GM12878 (cell line): ENCODE measurements around the gene HOXC9. TPM values are rescaled to one million over a fixed set of nuclear protein-coding genes. Genes with fewer than 3 reads are reported as not detected.
A peak's percentile ranks its signal among the peaks of the same experiment; 100 is the strongest.

Experiments
- ATAC-seq: fragments of 200-7000 bp; cut with Tn5 transposase; 3 replicates; pipeline ENCODE4 v1.9.1; 2020; ENCODE audit warnings: mild to moderate bottlenecking, moderate library complexity
- BruUV-seq: library from RNA; stranded (reverse); fragments of 400-500 nt; replicated peaks from 2 replicates; lab custom pipeline; 2021; lab: Mats Ljungman, UMichigan
- CTCF ChIA-PET: fragments of 300-600 bp; sonication (Branson Sonifier 250); formaldehyde crosslinking; extraction: SDS; loops from one replicate; lab custom pipeline; 2021; ENCODE audit warnings: inconsistent platforms; lab: Yijun Ruan, JAX
- POLR2A ChIA-PET: fragments of 350-600 bp; formaldehyde crosslinking; extraction: SDS; loops from one replicate; lab custom pipeline; 2021; ENCODE audit warnings: inconsistent platforms; lab: Charles Lee
- RAD21 ChIA-PET: fragments of 300-600 bp; sonication (Branson Sonifier 250); formaldehyde crosslinking; loops from one replicate; lab custom pipeline; 2023; ENCODE audit warnings: antibody characterized with exemption; ENCODE audit not compliant: unreplicated experiment; lab: Charles Lee
- SMC1A ChIA-PET: fragments of 300-600 bp; sonication (Branson Sonifier 250); formaldehyde crosslinking; loops from one replicate; lab custom pipeline; 2023; ENCODE audit not compliant: unreplicated experiment, uncharacterized antibody; lab: Charles Lee
- DNase-seq: peaks from one replicate; pipeline ENCODE4 v3.0.0-alpha.2; 2011; ENCODE audit warnings: low read depth, low spot score
- FAIRE-seq: peaks from 3 replicates; lab custom pipeline; 2011; peaks lifted over from hg19 to GRCh38; lab: Jason Lieb, UNC
- H2AFZ ChIP-seq: 2 replicates; pipeline ENCODE4 v1.6.0; 2011; ENCODE audit warnings: low read depth, low read length, control low read depth; ENCODE audit not compliant: control insufficient read depth
- H3K27ac ChIP-seq: 2 replicates; pipeline ENCODE4 v1.5.1; 2011; ENCODE audit warnings: control low read depth; ENCODE audit not compliant: control insufficient read depth, insufficient read depth
- H3K27me3 ChIP-seq, 2 experiments: replicated peaks in 1 of 2; 2 replicates each; pipeline versions ENCODE4 v1.6.0 to v1.6.1; 2011; ENCODE audit warnings: low read length in 1 of 2; ENCODE audit not compliant: control insufficient read depth in 2 of 2, insufficient read depth in 2 of 2
- H3K36me3 ChIP-seq, 2 experiments: 2 replicates each; pipeline ENCODE4 v1.5.1; 2011; ENCODE audit warnings: low read length in 1 of 2; ENCODE audit not compliant: control insufficient read depth in 2 of 2, insufficient read depth in 2 of 2
- H3K4me1 ChIP-seq: 2 replicates; pipeline ENCODE4 v1.6.1; 2011; ENCODE audit warnings: mild to moderate bottlenecking, low read length, moderate library complexity, mixed read lengths; ENCODE audit not compliant: control insufficient read depth, insufficient read depth
- H3K4me2 ChIP-seq: 2 replicates; pipeline ENCODE4 v1.6.0; 2011; ENCODE audit warnings: control low read depth; ENCODE audit not compliant: control insufficient read depth, insufficient read depth
- H3K4me3 ChIP-seq: fragments of 200-600 bp; sonication (generic); 2 replicates; pipeline ENCODE4 v1.5.1; 2016
- H3K79me2 ChIP-seq: 2 replicates; pipeline ENCODE4 v1.6.0; 2011; ENCODE audit warnings: low read length; ENCODE audit not compliant: control insufficient read depth, insufficient read depth
- H3K9ac ChIP-seq: 2 replicates; pipeline ENCODE4 v1.8.0; 2011; ENCODE audit warnings: low read length, control low read depth, mixed read lengths; ENCODE audit not compliant: control insufficient read depth, insufficient read depth
- H3K9me3 ChIP-seq: replicated peaks from 3 replicates; pipeline ENCODE4 v1.5.1; 2011; ENCODE audit warnings: mild to moderate bottlenecking, low read length; ENCODE audit not compliant: control insufficient read depth, insufficient read depth
- H4K20me1 ChIP-seq: 2 replicates; pipeline ENCODE4 v1.6.0; 2011; ENCODE audit not compliant: control insufficient read depth, insufficient read depth
- FOS ChIP-seq: IDR thresholded peaks from 3 replicates; pipeline ENCODE4 v1.6.1; 2011; ENCODE audit warnings: borderline replicate concordance; ENCODE audit not compliant: insufficient read length; ENCODE audit errors: extremely low read depth
- RCOR1 ChIP-seq: conservative IDR thresholded peaks from 2 replicates; pipeline ENCODE4 v1.6.1; 2012; ENCODE audit warnings: low read depth, low read length, improper control_type of control experiment
- STAT3 ChIP-seq: IDR thresholded peaks from 2 replicates; pipeline ENCODE4 v1.6.1; 2011; ENCODE audit warnings: low read depth, low read length, improper control_type of control experiment
- SUZ12 ChIP-seq: fragments of 200-600 bp; sonication (generic); IDR thresholded peaks from one replicate; pipeline ENCODE4 v1.6.1; 2018; ENCODE audit warnings: antibody characterized with exemption, mild to moderate bottlenecking; ENCODE audit not compliant: unreplicated experiment
- WGBS: methylation state at CpG from one replicate; pipeline ENCODE4 v1.1.6; 2016; ENCODE audit warnings: low lambda C conversion rate; ENCODE audit not compliant: insufficient replicate concordance, insufficient coverage; ENCODE audit errors: missing lambda C conversion rate; 5-methylcytosine and 5-hydroxymethylcytosine counted together
- in situ Hi-C: fragments of 300-500 bp; cut with MboI; formaldehyde crosslinking; loops from 9 replicates; pipeline ENCODE4 v1.14.3; 2018; ENCODE audit warnings: mixed read lengths
- intact Hi-C: fragments of 100-400 bp; cut with micrococcal nuclease; formaldehyde crosslinking; loops from one replicate; pipeline ENCODE4 v1.14.2; 2022; ENCODE audit not compliant: unreplicated experiment
- polyA plus RNA-seq, 11 experiments: library from polyadenylated mRNA; depleted of rRNA in 4 of 11; unstranded in 6 of 11; stranded (reverse) in 5 of 11; fragments of >200 nt; fragmentation: Nextera tagmentation in 4 of 11; fragmentation: Illumina TruSeq in 1 of 11; extraction: Ambion mirVana in 4 of 11; extraction: Trizol in 1 of 11; gene quantifications; 1 replicate in 1 of 11; 2 replicates in 10 of 11; pipeline versions ENCODE4 v1.2.1 to v1.2.3, GENCODE V29; 2011 to 2016; ENCODE audit warnings: inconsistent platforms in 2 of 11, missing spikeins in 2 of 11, low read depth in 1 of 11
- total RNA-seq, 4 experiments: library from RNA; depleted of rRNA in 3 of 4; stranded (reverse); fragments of >200 nt in 3 of 4; fragmentation: Illumina TruSeq in 1 of 4; extraction: Trizol in 1 of 4; gene quantifications; 2 replicates each; pipeline versions ENCODE4 v1.2.1 to v1.2.3, GENCODE V29; 2013 to 2021
- TF ChIP-seq, protein P1 (sequence below): IDR thresholded peaks from 2 replicates; pipeline ENCODE4 v1.6.1; 2012; ENCODE audit warnings: low read depth, low read length, improper control_type of control experiment

The HOXC9 gene
- total and polyA plus RNA-seq, 10 of the 15 experiments (the other 5 are each of a cell fraction or from before 2014, with no cell fraction given) = not detected

DNA sequence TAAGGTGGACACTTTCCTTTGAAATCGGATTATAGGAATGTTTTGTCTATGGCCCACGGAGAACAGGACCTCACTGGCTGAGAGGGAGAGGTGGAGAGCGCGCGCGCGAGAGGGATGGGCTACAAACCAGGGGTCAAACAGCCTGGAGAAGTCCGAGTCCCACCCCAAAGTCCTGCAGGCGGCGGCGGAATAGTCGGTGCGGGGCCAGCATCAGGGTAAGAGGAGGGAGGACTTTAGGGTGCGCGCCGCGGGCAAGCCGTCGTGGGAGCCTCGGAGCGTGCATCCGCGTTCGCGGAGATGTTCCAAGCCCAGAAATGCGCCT lies 5.5 kb downstream of the HOXC9 start:
- Histone ChIP-seq H3K4me2 (no peak overlapping the region), H3K9me3 (no peaks in the 10 kb centered on the region), H2AFZ (no peak overlapping the region), H4K20me1 (no peaks in the 10 kb centered on the region), H3K36me3 (no peaks in the 10 kb centered on the region), H3K4me3 (no peak overlapping the region), H3K4me1 (peaks cover 6% of the 10 kb centered on the region), H3K27me3 (peaks cover 33 to 36% of the 10 kb centered on the region in 2 experiments), H3K27ac (no peak overlapping the region), H3K79me2 (no peaks in the 10 kb centered on the region), H3K9ac (no peak overlapping the region)
- ChIA-PET SMC1A (interaction anchor here (0.6 to 3.4 kb wide), 13 partner anchors 12 to 211 kb away, joined by 3 to 37 read pairs (median 7); partner anchors contain the start of genes HOXC5 and SMUG1), POLR2A (interaction anchor here (1.6 to 2.4 kb wide), 2 partner anchors 12 to 19 kb away, joined by 3 to 9 read pairs; no protein-coding TSS in a partner anchor), RAD21 (interaction anchor here (0.6 to 4.5 kb wide), 17 partner anchors 12 to 211 kb away, joined by 3 to 38 read pairs (median 8); partner anchors contain the start of genes HOXC5, HOXC6 and SMUG1), CTCF (interaction anchor here (0.6 to 6.1 kb wide), 21 partner anchors 10 to 386 kb away, joined by 3 to 105 read pairs (median 6); partner anchors contain the start of genes HOXC10, HOXC5, HOXC6 and SMUG1)
- no TSS peak for BruUV-seq
- intact Hi-C loops (loop anchor here (10.0 kb wide), 1 partner anchor 369 kb away; no protein-coding TSS in a partner anchor), in situ Hi-C loops (no loop called here)
- 6% methylated on average over 26 of the region's 26 CpGs for WGBS
- ATAC-seq = no peak
- TF ChIP-seq SUZ12 (peak; percentile 43), STAT3 (no peak), FOS (no peak), RCOR1 (no peak)
- TF ChIP-seq, protein P1, sequence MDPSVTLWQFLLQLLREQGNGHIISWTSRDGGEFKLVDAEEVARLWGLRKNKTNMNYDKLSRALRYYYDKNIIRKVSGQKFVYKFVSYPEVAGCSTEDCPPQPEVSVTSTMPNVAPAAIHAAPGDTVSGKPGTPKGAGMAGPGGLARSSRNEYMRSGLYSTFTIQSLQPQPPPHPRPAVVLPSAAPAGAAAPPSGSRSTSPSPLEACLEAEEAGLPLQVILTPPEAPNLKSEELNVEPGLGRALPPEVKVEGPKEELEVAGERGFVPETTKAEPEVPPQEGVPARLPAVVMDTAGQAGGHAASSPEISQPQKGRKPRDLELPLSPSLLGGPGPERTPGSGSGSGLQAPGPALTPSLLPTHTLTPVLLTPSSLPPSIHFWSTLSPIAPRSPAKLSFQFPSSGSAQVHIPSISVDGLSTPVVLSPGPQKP = no peak
- no peak for FAIRE-seq
- DNase-seq = no peak
